Fibroblast of lung (primary cell): ENCODE results near the gene ZNF436. TPM values are rescaled to one million over a fixed set of nuclear protein-coding genes. Genes with fewer than 3 reads are reported as not detected.
"Not testable (repeated sequence)": the region's sequence is repeated elsewhere in the genome, so short reads cannot be mapped to it uniquely, and the experiment has no call there.

Experiments
- DNase-seq, 2 donors: peaks; one replicate each; pipeline versions ENCODE4 v3.0.0 to v3.0.0-alpha.2; 2010; ENCODE audit warnings: low read depth in 2 of 2
- H2AFZ ChIP-seq: 2 replicates; pipeline ENCODE4 v1.5.1; 2012; ENCODE audit warnings: low read length, control low read depth, inconsistent platforms
- H3K27ac ChIP-seq: 2 replicates; pipeline ENCODE4 v1.5.1; 2011; ENCODE audit warnings: low read length, control low read depth; ENCODE audit not compliant: insufficient read depth
- H3K27me3 ChIP-seq: 2 replicates; pipeline ENCODE4 v1.5.1; 2011; ENCODE audit warnings: mild to moderate bottlenecking, low read length; ENCODE audit not compliant: control insufficient read depth, insufficient read depth
- H3K36me3 ChIP-seq: 2 replicates; pipeline ENCODE4 v1.5.1; 2011; ENCODE audit warnings: low read length; ENCODE audit not compliant: control insufficient read depth, insufficient read depth
- H3K4me1 ChIP-seq: 2 replicates; pipeline ENCODE4 v1.5.1; 2011; ENCODE audit warnings: low read length; ENCODE audit not compliant: control insufficient read depth, insufficient read depth; ENCODE audit errors: extremely low read depth
- H3K4me2 ChIP-seq: 2 replicates; pipeline ENCODE4 v1.5.1; 2011; ENCODE audit warnings: low read length, control low read depth; ENCODE audit not compliant: insufficient read depth; ENCODE audit errors: extremely low read depth
- H3K4me3 ChIP-seq, 4 experiments: fragments of 200-600 bp in 1 of 4; sonication (generic) in 1 of 4; replicated peaks in 1 of 4; 2 replicates each; pipeline ENCODE4 v1.5.1; 2011 to 2016; ENCODE audit warnings: low read length in 4 of 4, low read depth in 3 of 4, mild to moderate bottlenecking in 3 of 4, control low read depth in 2 of 4, inconsistent platforms in 1 of 4, mixed read lengths in 1 of 4; ENCODE audit not compliant: insufficient read depth in 1 of 4; ENCODE audit errors: control extremely low read depth in 1 of 4
- H3K79me2 ChIP-seq: 2 replicates; pipeline ENCODE4 v1.5.1; 2012; ENCODE audit warnings: mild to moderate bottlenecking, low read length, inconsistent platforms; ENCODE audit not compliant: control insufficient read depth, insufficient read depth
- H3K9ac ChIP-seq: 2 replicates; pipeline ENCODE4 v1.5.1; 2011; ENCODE audit warnings: mild to moderate bottlenecking, low read length, control low read depth; ENCODE audit not compliant: insufficient read depth
- H3K9me3 ChIP-seq: 2 replicates; pipeline ENCODE4 v1.5.1; 2012; ENCODE audit warnings: low read depth, low read length; ENCODE audit not compliant: control insufficient read depth, insufficient read depth
- H4K20me1 ChIP-seq: 2 replicates; pipeline ENCODE4 v1.5.1; 2011; ENCODE audit warnings: low read length; ENCODE audit not compliant: control insufficient read depth, insufficient read depth; ENCODE audit errors: extremely low read depth
- EZH2 ChIP-seq: IDR thresholded peaks from 2 replicates; pipeline ENCODE4 v1.5.1; 2012; ENCODE audit warnings: low read length, control low read depth, mild to moderate bottlenecking; ENCODE audit errors: missing control alignments
- polyA plus RNA-seq, 2 donors: library from polyadenylated mRNA; depleted of rRNA in 1 of 2; stranded (reverse) in 1 of 2; unstranded in 1 of 2; fragments of >200 nt; gene quantifications; 2 replicates each; pipeline ENCODE4 v1.2.1, GENCODE V29; 2011 to 2012; ENCODE audit warnings: missing spikeins in 1 of 2
- total RNA-seq: library from RNA; depleted of rRNA; stranded (reverse); fragments of >200 nt; gene quantifications from 2 replicates; pipeline ENCODE4 v1.2.1, GENCODE V29; 2014
- TF ChIP-seq, protein P1 (sequence below), 2 donors: IDR thresholded peaks in 1 of 2; conservative IDR thresholded peaks in 1 of 2; 1 replicate in 1 of 2; 2 replicates in 1 of 2; pipeline ENCODE4 v1.5.1; 2011 to 2012; ENCODE audit warnings: low read length in 2 of 2, control low read depth in 1 of 2, inconsistent platforms in 1 of 2, low read depth in 1 of 2, mild to moderate bottlenecking in 1 of 2

The ZNF436 gene
- total and polyA plus RNA-seq, 2 donors (not counting 1 experiment from before 2014, with no cell fraction given): 11.9 to 31.5 TPM

DNA sequence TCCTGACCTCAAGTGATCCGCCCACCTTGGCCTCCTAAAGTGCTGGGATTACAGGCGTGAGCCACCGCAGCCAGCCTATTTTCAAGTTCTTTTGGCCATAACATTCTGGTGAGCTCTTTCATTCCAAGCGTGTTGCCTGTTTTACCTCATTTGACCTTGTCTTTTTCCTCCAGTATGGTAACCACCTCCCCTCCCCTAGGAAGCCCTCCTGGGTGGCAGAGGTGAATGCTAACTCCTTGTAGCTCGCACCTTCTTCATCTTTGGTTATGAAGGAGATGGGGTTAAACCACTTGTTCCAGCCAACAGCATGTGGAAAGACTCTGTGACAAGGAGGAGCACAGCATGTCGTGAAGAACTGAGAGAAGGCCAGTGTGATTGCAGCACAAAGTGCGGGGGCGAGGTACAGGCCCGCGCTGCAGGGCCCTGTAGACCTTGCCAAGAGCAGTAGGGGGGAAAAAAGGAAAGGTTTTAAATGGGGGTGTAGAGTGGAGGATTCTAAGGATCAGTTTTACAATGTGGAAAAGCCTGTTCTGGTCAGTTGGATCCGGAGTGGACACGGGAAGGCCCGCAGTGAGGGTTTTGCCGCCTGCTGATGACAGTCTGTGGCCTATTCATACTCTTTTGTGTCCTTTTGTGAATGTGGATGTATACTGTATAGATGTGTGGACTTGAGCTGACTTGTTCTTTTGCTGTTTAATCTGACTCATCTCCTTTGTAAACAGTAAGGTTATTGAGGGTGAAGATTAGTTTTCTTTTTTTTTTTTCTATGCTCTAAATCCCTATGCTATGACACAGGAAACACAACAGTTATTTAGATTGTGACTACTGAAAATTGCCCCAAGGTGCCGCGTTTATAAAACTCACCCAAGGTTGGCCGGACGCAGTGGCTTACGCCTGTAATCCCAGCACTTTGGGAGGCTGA, 7.5 kb upstream of the ZNF436 start:
- peak overlapping the region; percentile 72 for H3K4me2 ChIP-seq
- DNase-seq: peak; percentile 75 to 92

DNA sequence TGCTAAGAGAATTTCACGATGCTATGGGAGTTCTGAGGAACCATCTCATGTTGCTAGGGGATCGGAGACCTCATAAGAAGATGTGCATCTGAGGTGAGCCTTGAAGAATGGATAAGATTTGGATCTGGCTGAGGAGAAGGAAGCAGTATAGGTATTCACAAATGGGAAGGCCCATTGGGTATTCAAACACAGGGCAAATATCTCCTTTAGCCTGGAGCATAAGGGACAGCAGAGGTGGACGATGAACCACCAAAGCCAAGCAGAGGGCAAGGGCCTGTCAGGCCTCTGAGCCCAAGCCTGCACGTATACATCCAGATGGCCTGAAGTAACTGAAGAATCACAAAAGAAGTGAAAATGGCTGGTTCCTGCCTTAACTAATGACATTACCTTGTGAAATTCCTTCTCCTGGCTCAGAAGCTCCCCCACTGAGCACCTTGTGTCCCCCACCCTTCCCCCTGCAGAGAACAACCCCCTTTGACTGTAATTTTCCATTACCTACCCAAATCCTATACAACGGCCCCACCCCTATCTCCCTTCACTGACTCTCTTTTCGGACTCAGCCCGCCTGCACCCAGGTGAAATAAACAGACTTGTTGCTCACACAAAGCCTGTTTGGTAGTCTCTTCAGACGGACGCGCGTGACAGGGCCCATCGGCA, 4.6 kb upstream of the ZNF436 start:
- peaks cover 15% of the 10 kb centered on the region for H3K4me1 ChIP-seq
- not testable (repeated sequence) for H3K4me2 ChIP-seq, H2AFZ ChIP-seq, H3K9ac ChIP-seq, DNase-seq, H3K27me3 ChIP-seq, H4K20me1 ChIP-seq, H3K9me3 ChIP-seq, H3K27ac ChIP-seq, H3K36me3 ChIP-seq, H3K4me3 ChIP-seq, H3K79me2 ChIP-seq

More for the DNA sequence above, 7.5 kb upstream of the ZNF436 start:
- Histone ChIP-seq H3K9me3 (no peaks in the 10 kb centered on the region), H3K4me1 (peaks cover 5% of the 10 kb centered on the region), H2AFZ (peak overlapping the region; percentile 20), H3K27me3 (no peaks in the 10 kb centered on the region), H3K4me3 (no peak overlapping the region), H3K79me2 (no peaks in the 10 kb centered on the region), H3K27ac (peak overlapping the region; percentile 77), H4K20me1 (no peaks in the 10 kb centered on the region), H3K9ac (no peak overlapping the region), H3K36me3 (no peaks in the 10 kb centered on the region)
- TF ChIP-seq, protein P1, sequence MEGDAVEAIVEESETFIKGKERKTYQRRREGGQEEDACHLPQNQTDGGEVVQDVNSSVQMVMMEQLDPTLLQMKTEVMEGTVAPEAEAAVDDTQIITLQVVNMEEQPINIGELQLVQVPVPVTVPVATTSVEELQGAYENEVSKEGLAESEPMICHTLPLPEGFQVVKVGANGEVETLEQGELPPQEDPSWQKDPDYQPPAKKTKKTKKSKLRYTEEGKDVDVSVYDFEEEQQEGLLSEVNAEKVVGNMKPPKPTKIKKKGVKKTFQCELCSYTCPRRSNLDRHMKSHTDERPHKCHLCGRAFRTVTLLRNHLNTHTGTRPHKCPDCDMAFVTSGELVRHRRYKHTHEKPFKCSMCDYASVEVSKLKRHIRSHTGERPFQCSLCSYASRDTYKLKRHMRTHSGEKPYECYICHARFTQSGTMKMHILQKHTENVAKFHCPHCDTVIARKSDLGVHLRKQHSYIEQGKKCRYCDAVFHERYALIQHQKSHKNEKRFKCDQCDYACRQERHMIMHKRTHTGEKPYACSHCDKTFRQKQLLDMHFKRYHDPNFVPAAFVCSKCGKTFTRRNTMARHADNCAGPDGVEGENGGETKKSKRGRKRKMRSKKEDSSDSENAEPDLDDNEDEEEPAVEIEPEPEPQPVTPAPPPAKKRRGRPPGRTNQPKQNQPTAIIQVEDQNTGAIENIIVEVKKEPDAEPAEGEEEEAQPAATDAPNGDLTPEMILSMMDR (conservative IDR thresholded peaks at IDR 0.05 in 1 of 2, IDR thresholded peaks at IDR 0.05 in 1 of 2; ENCODE audit: low read depth in 1 of 2, low read length in 2 of 2): no peak
- TF ChIP-seq EZH2: no peak

DNA sequence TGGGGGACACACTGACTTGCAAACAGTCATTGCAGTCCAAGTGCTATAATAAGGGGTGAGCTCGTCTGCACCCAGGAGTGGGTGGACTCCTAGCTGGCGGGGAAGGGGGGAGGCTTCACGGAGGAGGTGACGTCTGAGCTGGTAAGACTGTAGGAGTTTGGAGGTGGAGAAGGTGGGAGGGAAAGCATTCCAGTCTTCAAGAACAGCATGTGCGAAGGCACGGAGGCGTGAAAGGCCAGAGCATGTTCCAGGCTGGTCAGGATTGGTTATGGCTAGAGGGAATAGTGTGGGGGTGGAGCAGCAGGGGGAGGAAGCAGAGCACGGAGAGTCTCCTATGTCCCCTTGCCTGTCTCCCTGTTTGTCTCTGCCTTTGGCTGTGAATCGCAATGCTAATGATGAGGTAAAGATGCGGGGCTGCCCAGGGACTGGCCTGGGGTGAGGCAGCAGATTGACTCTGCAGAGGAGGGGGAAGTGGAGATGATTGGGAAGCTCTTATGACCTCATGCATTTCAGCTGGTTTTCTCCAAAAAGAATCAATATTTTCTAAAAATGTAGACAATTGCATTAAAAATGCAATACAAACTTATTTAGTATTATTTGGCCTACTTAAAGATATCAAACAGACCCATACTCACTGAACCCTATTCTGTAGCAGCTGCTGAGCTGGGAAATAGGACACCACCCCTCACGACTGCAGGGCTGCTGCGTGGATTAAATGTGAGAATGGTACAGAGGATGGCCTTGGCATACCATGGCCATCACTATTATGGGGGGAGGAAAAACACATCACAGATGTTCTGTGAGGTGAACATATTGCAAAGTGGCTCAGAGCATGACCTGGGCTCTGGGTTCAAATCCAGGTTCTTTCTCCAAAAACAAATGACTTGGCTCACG, 2.6 kb upstream of the ZNF436 start:
- Histone ChIP-seq H3K27ac (no peak overlapping the region), H3K4me1 (peaks cover 14% of the 10 kb centered on the region), H3K27me3 (no peaks in the 10 kb centered on the region), H2AFZ (no peak overlapping the region), H3K4me2 (no peak overlapping the region), H4K20me1 (no peaks in the 10 kb centered on the region), H3K36me3 (peaks cover 2% of the 10 kb centered on the region), H3K9ac (no peak overlapping the region), H3K4me3 (no peak overlapping the region), H3K79me2 (peaks cover 16% of the 10 kb centered on the region), H3K9me3 (no peaks in the 10 kb centered on the region)
- DNase-seq: no peak
- TF ChIP-seq, protein P1 (conservative IDR thresholded peaks at IDR 0.05 in 1 of 2, IDR thresholded peaks at IDR 0.05 in 1 of 2; ENCODE audit: low read depth in 1 of 2, low read length in 2 of 2): no peak
- TF ChIP-seq EZH2: no peak
